HCT116 (cell line): ENCODE measurements around the gene AMBRA1.

ENCODE experiments used
- CTCF ChIP-seq, 3 experiments: fragments of 200-600 bp in 1 of 3; sonication (generic) in 1 of 3; IDR thresholded peaks in 2 of 3; conservative IDR thresholded peaks in 1 of 3; 2 replicates each; pipeline ENCODE4 v1.5.1; 2012 to 2017; ENCODE audit warnings: low read depth in 2 of 3, low read length in 2 of 3, antibody characterized with exemption in 1 of 3, borderline replicate concordance in 1 of 3, control low read depth in 1 of 3, mild to moderate bottlenecking in 1 of 3, mixed read lengths in 1 of 3, mixed run types in 1 of 3, moderate library complexity in 1 of 3; ENCODE audit not compliant: insufficient read depth in 1 of 3
- MAX ChIP-seq: IDR thresholded peaks from 2 replicates; pipeline ENCODE4 v1.6.1; 2012
- POLR2AphosphoS5 ChIP-seq: IDR thresholded peaks from 2 replicates; pipeline ENCODE4 v1.6.1; 2011; ENCODE audit warnings: mild to moderate bottlenecking, low read depth, low read length, moderate library complexity
- RAD21 ChIP-seq: IDR thresholded peaks from 2 replicates; pipeline ENCODE4 v1.6.1; 2012; ENCODE audit warnings: low read depth, mild to moderate bottlenecking
- SRF ChIP-seq: IDR thresholded peaks from 2 replicates; pipeline ENCODE4 v1.6.1; 2012; ENCODE audit warnings: low read depth
- TCF7L2 ChIP-seq: IDR thresholded peaks from 2 replicates; pipeline ENCODE4 v1.7.0; 2011; ENCODE audit warnings: borderline replicate concordance, inconsistent platforms; ENCODE audit not compliant: insufficient read depth, insufficient read length; ENCODE audit errors: extremely low read depth

- TF ChIP-seq RAD21 (no peak), CTCF (IDR thresholded peaks at IDR 0.05 in 2 of 3, conservative IDR thresholded peaks at IDR 0.05 in 1 of 3; ENCODE audit: borderline replicate concordance in 1 of 3, insufficient read depth in 1 of 3, low read depth in 2 of 3, low read length in 2 of 3) (no peak), POLR2AphosphoS5 (no peak), TCF7L2 (no peak), MAX (no peak), SRF (no peak)
These were observed 47.8 kb upstream of the AMBRA1 start for GRCh38 chr11:46641639-46642038.
